ENCODE results near the gene TNFRSF14. TPM values are rescaled to one million over a fixed set of nuclear protein-coding genes. Genes with fewer than 3 reads are reported as not detected.

The TNFRSF14 gene
- total and polyA plus RNA-seq, 2 donors (not counting 1 experiment from before 2014, with no cell fraction given) = 239 to 427 TPM

GRCh38 chr1:2573250-2573920 is 17.2 kb downstream of the TNFRSF14 start:
- ChIA-PET CTCF (interaction anchor here (1.2 to 6.1 kb wide), 2 partner anchors 12 to 17 kb away, joined by 6 to 33 read pairs; partner anchors contain the start of gene TNFRSF14), POLR2A (no interaction called here)
- no peak for ATAC-seq (ENCODE audit: low read depth)
- H3K36me3 ChIP-seq (replicated peaks in 1 of 2; ENCODE audit: control extremely low read depth in 1 of 2, control insufficient read depth in 1 of 2, extremely low read depth in 1 of 2, insufficient read depth in 2 of 2, low read length in 1 of 2) = no peaks in the 10 kb centered on the region
- DNase-seq = no peak
- peaks cover 28 to 32% of the 10 kb centered on the region in 2 donors for H3K4me1 ChIP-seq (ENCODE audit: control insufficient read depth in 2 of 2, insufficient read depth in 2 of 2, low read length in 2 of 2)
- no peaks in the 10 kb centered on the region for H3K27me3 ChIP-seq (replicated peaks in 1 of 4; ENCODE audit: control extremely low read depth in 1 of 4, control insufficient read depth in 3 of 4, insufficient read depth in 4 of 4, low read length in 3 of 4)
- H4K20me1 ChIP-seq (ENCODE audit: control insufficient read depth, insufficient read depth, low read length, poor library complexity, severe bottlenecking) = no peaks in the 10 kb centered on the region
- WGBS (ENCODE audit: insufficient coverage) = 67% methylated on average over 3 of the region's 8 CpGs
- H2AFZ ChIP-seq (ENCODE audit: insufficient read depth, low read depth, low read length, poor library complexity, severe bottlenecking) = no peak overlapping the region
- H3K4me2 ChIP-seq (replicated peaks; ENCODE audit: low read depth, low read length, poor library complexity, severe bottlenecking) = no peak overlapping the region
- TF ChIP-seq CTCF (IDR thresholded peaks at IDR 0.05) = no peak
- no peaks in the 10 kb centered on the region for H3K79me2 ChIP-seq (ENCODE audit: control insufficient read depth, insufficient read depth, low read length)
- no peak overlapping the region for H3K4me3 Mint-ChIP-seq
- intact Hi-C loops (cut with micrococcal nuclease) = no loop called here
- no peak overlapping the region for H3K27ac ChIP-seq (ENCODE audit: low read length in 2 of 2)
- no peak overlapping the region for H3K4me3 ChIP-seq (ENCODE audit: control extremely low read depth in 1 of 5, extremely low read depth in 1 of 5, insufficient read depth in 1 of 5, low read depth in 2 of 5, low read length in 4 of 5)
- H3K4me1 Mint-ChIP-seq = peaks cover 41% of the 10 kb centered on the region
- peaks cover 9% of the 10 kb centered on the region for H3K9me3 Mint-ChIP-seq (ENCODE audit: insufficient read depth)
- H3K27ac Mint-ChIP-seq = no peak overlapping the region
- no peak overlapping the region for H3K9ac ChIP-seq (ENCODE audit: low read length)
- H3K27me3 Mint-ChIP-seq = no peaks in the 10 kb centered on the region
- H3K9me3 ChIP-seq (ENCODE audit: control extremely low read depth in 1 of 3, control insufficient read depth in 2 of 3, insufficient read depth in 1 of 3, low read length in 2 of 3) = peaks cover 0 to 8% (median 0%) of the 10 kb centered on the region in 3 donors

- WGBS (ENCODE audit: insufficient coverage) = 90% methylated on average over 4 of the region's 9 CpGs
- intact Hi-C loops (cut with micrococcal nuclease) = no loop called here
- H3K4me3 ChIP-seq (ENCODE audit: control extremely low read depth in 1 of 5, extremely low read depth in 1 of 5, insufficient read depth in 1 of 5, low read depth in 2 of 5, low read length in 4 of 5) = no peak overlapping the region
- no peak overlapping the region for H3K4me3 Mint-ChIP-seq
- POLR2A ChIA-PET = no interaction called here
- no peaks in the 10 kb centered on the region for H3K36me3 ChIP-seq (replicated peaks in 1 of 2; ENCODE audit: control extremely low read depth in 1 of 2, control insufficient read depth in 1 of 2, extremely low read depth in 1 of 2, insufficient read depth in 2 of 2, low read length in 1 of 2)
- peaks cover 0 to 8% (median 0%) of the 10 kb centered on the region in 3 donors for H3K9me3 ChIP-seq (ENCODE audit: control extremely low read depth in 1 of 3, control insufficient read depth in 2 of 3, insufficient read depth in 1 of 3, low read length in 2 of 3)
- H3K27me3 ChIP-seq (replicated peaks in 1 of 4; ENCODE audit: control extremely low read depth in 1 of 4, control insufficient read depth in 3 of 4, insufficient read depth in 4 of 4, low read length in 3 of 4) = no peaks in the 10 kb centered on the region
- no peaks in the 10 kb centered on the region for H3K27me3 Mint-ChIP-seq
- CTCF ChIA-PET = interaction anchor here (1.2 to 6.1 kb wide), 2 partner anchors 13 to 18 kb away, joined by 6 to 33 read pairs; partner anchors contain the start of gene TNFRSF14
- no peak for TF ChIP-seq EZH2 (IDR thresholded peaks at IDR 0.05; ENCODE audit: borderline replicate concordance, insufficient read depth, low read depth, low read length, poor library complexity, severe bottlenecking)
- no peak for TF ChIP-seq CTCF (IDR thresholded peaks at IDR 0.05)
- H3K4me1 ChIP-seq (ENCODE audit: control insufficient read depth in 2 of 2, insufficient read depth in 2 of 2, low read length in 2 of 2) = peaks cover 35 to 42% of the 10 kb centered on the region in 2 donors
- no peak overlapping the region for H3K27ac ChIP-seq (ENCODE audit: low read length in 2 of 2)
- H3K4me2 ChIP-seq (replicated peaks; ENCODE audit: low read depth, low read length, poor library complexity, severe bottlenecking) = no peak overlapping the region
- H3K9me3 Mint-ChIP-seq (ENCODE audit: insufficient read depth) = peaks cover 9% of the 10 kb centered on the region
- ATAC-seq (ENCODE audit: low read depth) (no peak), DNase-seq (no peak)
- H3K4me1 Mint-ChIP-seq = peaks cover 48% of the 10 kb centered on the region
- H4K20me1 ChIP-seq (ENCODE audit: control insufficient read depth, insufficient read depth, low read length, poor library complexity, severe bottlenecking) = no peaks in the 10 kb centered on the region
- H2AFZ ChIP-seq (ENCODE audit: insufficient read depth, low read depth, low read length, poor library complexity, severe bottlenecking) = no peak overlapping the region
- H3K27ac Mint-ChIP-seq = no peak overlapping the region
- peaks cover under 1% of the 10 kb centered on the region for H3K79me2 ChIP-seq (ENCODE audit: control insufficient read depth, insufficient read depth, low read length)
- no peak overlapping the region for H3K9ac ChIP-seq (ENCODE audit: low read length)
These were observed 18.2 kb downstream of the TNFRSF14 start for GRCh38 chr1:2574350-2574749.

Data from B cell (primary cell).